ENCODE measurements around the gene UPB1.
A peak's percentile ranks its signal among the peaks of the same experiment; 100 is the strongest.

The UPB1 gene

GRCh38 chr22:24507716-24508115 is 12.6 kb downstream of the UPB1 start:
- H3K4me3 ChIP-seq (ENCODE audit: low read length) = no peak overlapping the region
- no peak for DNase-seq (ENCODE audit: low read depth)
- no peak for TF ChIP-seq CTCF (IDR thresholded peaks at IDR 0.05; ENCODE audit: insufficient read depth, low read depth, low read length, missing control alignments)

- TF ChIP-seq CTCF (IDR thresholded peaks at IDR 0.05; ENCODE audit: insufficient read depth, low read depth, low read length, missing control alignments) = no peak
- DNase-seq (ENCODE audit: low read depth) = peak; percentile 35
- H3K4me3 ChIP-seq (ENCODE audit: low read length) = no peak overlapping the region
These were observed 15.8 kb downstream of the UPB1 start for GRCh38 chr22:24510637-24511625.

- no peak overlapping the region for H3K4me3 ChIP-seq (ENCODE audit: low read length)
- no peak for DNase-seq (ENCODE audit: low read depth)
- no peak for TF ChIP-seq CTCF (IDR thresholded peaks at IDR 0.05; ENCODE audit: insufficient read depth, low read depth, low read length, missing control alignments)
These were observed 16.9 kb downstream of the UPB1 start for GRCh38 chr22:24512043-24512442.

GRCh38 chr22:24513378-24514240 is 18.5 kb downstream of the UPB1 start:
- TF ChIP-seq CTCF (IDR thresholded peaks at IDR 0.05; ENCODE audit: insufficient read depth, low read depth, low read length, missing control alignments) = no peak
- no peak for DNase-seq (ENCODE audit: low read depth)
- no peak overlapping the region for H3K4me3 ChIP-seq (ENCODE audit: low read length)

- no peak overlapping the region for H3K4me3 ChIP-seq (ENCODE audit: low read length)
- TF ChIP-seq CTCF (IDR thresholded peaks at IDR 0.05; ENCODE audit: insufficient read depth, low read depth, low read length, missing control alignments) = no peak
- no peak for DNase-seq (ENCODE audit: low read depth)
These were observed 19.3 kb downstream of the UPB1 start for GRCh38 chr22:24514241-24515026.

- DNase-seq (ENCODE audit: low read depth) = no peak
- TF ChIP-seq CTCF (IDR thresholded peaks at IDR 0.05; ENCODE audit: insufficient read depth, low read depth, low read length, missing control alignments) = no peak
- no peak overlapping the region for H3K4me3 ChIP-seq (ENCODE audit: low read length)
These were observed 19.9 kb downstream of the UPB1 start for GRCh38 chr22:24515027-24515338.

Data from epithelial cell of esophagus (primary cell).